Aorta (tissue), 5 donors: ENCODE data around the gene OSBPL5. TPM values are rescaled to one million over a fixed set of nuclear protein-coding genes. Genes with fewer than 3 reads are reported as not detected.
A peak's percentile ranks its signal among the peaks of the same experiment; 100 is the strongest.
"Not testable (repeated sequence)": the region's sequence is repeated elsewhere in the genome, so short reads cannot be mapped to it uniquely, and the experiment has no call there.

ENCODE experiments used
- ATAC-seq: fragments of 200-7000 bp; cut with Tn5 transposase; one replicate; pipeline ENCODE4 v1.9.1; 2022; ENCODE audit warnings: moderate library complexity; ENCODE audit not compliant: low FRiP score
- DNase-seq, 2 donors: peaks; one replicate each; pipeline ENCODE4 v3.0.0-alpha.2; 2020
- H3K27ac ChIP-seq, 2 donors: one replicate each; pipeline ENCODE4 v1.5.1; 2013; ENCODE audit warnings: low read length in 2 of 2, mild to moderate bottlenecking in 2 of 2, moderate library complexity in 2 of 2, control low read depth in 1 of 2, inconsistent platforms in 1 of 2, low read depth in 1 of 2
- H3K27me3 ChIP-seq, 2 donors: one replicate each; pipeline ENCODE4 v1.6.1; 2013; ENCODE audit warnings: control low read depth in 1 of 2, low read length in 1 of 2, mild to moderate bottlenecking in 1 of 2, moderate library complexity in 1 of 2; ENCODE audit not compliant: insufficient read depth in 2 of 2, control insufficient read depth in 1 of 2
- H3K36me3 ChIP-seq, 2 donors: one replicate each; pipeline ENCODE4 v1.6.1; 2013; ENCODE audit warnings: control low read depth in 1 of 2, low read length in 1 of 2, mild to moderate bottlenecking in 1 of 2; ENCODE audit not compliant: insufficient read depth in 2 of 2, control insufficient read depth in 1 of 2
- H3K4me1 ChIP-seq, 2 donors: one replicate each; pipeline ENCODE4 v1.6.1; 2013; ENCODE audit warnings: low read length in 2 of 2, control low read depth in 1 of 2, mild to moderate bottlenecking in 1 of 2, moderate library complexity in 1 of 2; ENCODE audit not compliant: insufficient read depth in 2 of 2, control insufficient read depth in 1 of 2
- H3K4me3 ChIP-seq, 2 donors: one replicate each; pipeline ENCODE4 v1.5.1; 2013; ENCODE audit warnings: low read length in 2 of 2, control low read depth in 1 of 2, mild to moderate bottlenecking in 1 of 2
- H3K9me3 ChIP-seq: one replicate; pipeline ENCODE4 v1.6.1; 2013; ENCODE audit warnings: mild to moderate bottlenecking, low read length; ENCODE audit not compliant: control insufficient read depth
- WGBS, 2 donors: extraction: QIAGEN DNeasy Blood & Tissue Kit; methylation state at CpG; one replicate each; pipeline ENCODE4 v1.1.7; 2013; 5-methylcytosine and 5-hydroxymethylcytosine counted together
- intact Hi-C, 2 donors: fragments of 100-400 bp; cut with DNase I; formaldehyde crosslinking; loops; one replicate each; pipeline versions ENCODE4 v1.14.2 to v1.15.0; 2022
- polyA plus RNA-seq, 2 donors: library from polyadenylated mRNA; stranded (reverse); fragments of 200-250 nt; gene quantifications; one replicate each; pipeline ENCODE4 v1.2.3, GENCODE V29; 2013
- total RNA-seq, 2 donors: library from RNA; stranded (reverse); fragmentation: NEBNext Ultra II Directional; extraction: Animal tissue kit (Norgen Biotek cat#: 25700); gene quantifications; one replicate each; pipeline ENCODE4 v1.2.1, GENCODE V29; 2021
- donor health status: healthy with polysubstance abuse.
- donor health status: Bipolar disorder and iron deficiency.
- donor health status: DM: no; HTN: no; CAD: no.
- donor health status: DM: no; HTN: no; CAD: no.
- donor health status: DM: yes; HTN: yes; CAD: no.

Gene OSBPL5
- total and polyA plus RNA-seq, 4 donors = 11.9 to 69.1 (median 56.2) TPM

- intact Hi-C loops = loop anchor here in 1 of 2 donors (5.0 kb wide), 1 partner anchor 37 kb away; no protein-coding TSS in a partner anchor
- no peak for ATAC-seq
- 90 to 91% methylated on average over 25 to 26 of the region's 26 CpGs for WGBS, 2 donors
- H3K4me1 ChIP-seq = no peaks in the 10 kb centered on the region
- no peak overlapping the region for H3K27ac ChIP-seq
- H3K4me3 ChIP-seq = no peak overlapping the region
- H3K36me3 ChIP-seq = no peaks in the 10 kb centered on the region
- DNase-seq = peak; percentile 46 to 68
- no peaks in the 10 kb centered on the region for H3K9me3 ChIP-seq
- no peaks in the 10 kb centered on the region for H3K27me3 ChIP-seq
Observed at GRCh38 chr11:3120071-3120792, 44.9 kb downstream of the OSBPL5 start.

- Histone ChIP-seq H3K4me3 (no peak overlapping the region), H3K9me3 (no peaks in the 10 kb centered on the region), H3K4me1 (no peaks in the 10 kb centered on the region), H3K27me3 (no peaks in the 10 kb centered on the region), H3K36me3 (no peaks in the 10 kb centered on the region), H3K27ac (no peak overlapping the region)
- ATAC-seq (no peak), DNase-seq (peak; percentile 29 to 68)
- WGBS, 2 donors = 94 to 97% methylated on average over 14 of the region's 14 CpGs
- intact Hi-C loops = no loop called here
Observed at GRCh38 chr11:3119141-3119821, 45.8 kb downstream of the OSBPL5 start.

GRCh38 chr11:3115321-3115720, 49.8 kb downstream of the OSBPL5 start:
- H3K36me3 ChIP-seq = no peaks in the 10 kb centered on the region
- H3K4me3 ChIP-seq = no peak overlapping the region
- 39 to 64% methylated on average over 3 of the region's 3 CpGs for WGBS, 2 donors
- intact Hi-C loops = no loop called here
- no peaks in the 10 kb centered on the region for H3K4me1 ChIP-seq
- no peak overlapping the region for H3K27ac ChIP-seq
- H3K9me3 ChIP-seq = no peaks in the 10 kb centered on the region
- ATAC-seq (no peak), DNase-seq (no peak)
- no peaks in the 10 kb centered on the region for H3K27me3 ChIP-seq

DNA sequence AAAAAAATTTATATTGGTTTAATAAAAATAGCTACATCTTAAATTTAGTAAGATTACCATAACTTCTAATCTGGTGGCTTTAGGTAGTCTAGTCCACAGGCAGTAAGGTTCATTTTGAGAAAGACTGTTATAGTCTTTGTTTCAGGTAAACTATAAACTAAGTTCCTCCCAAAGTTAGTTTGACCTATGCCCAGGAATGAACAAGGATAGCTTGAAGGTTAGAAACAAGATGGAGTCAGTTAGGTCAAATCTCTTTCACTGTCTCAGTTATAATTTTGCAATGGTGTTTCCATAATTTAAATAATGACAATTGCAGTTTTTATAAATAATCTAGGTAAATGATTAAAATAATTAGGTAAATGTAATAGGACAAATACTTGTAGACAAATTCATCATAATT, 51.4 kb downstream of the OSBPL5 start:
- not testable (repeated sequence) for H3K36me3 ChIP-seq, H3K4me1 ChIP-seq, H3K9me3 ChIP-seq, H3K4me3 ChIP-seq, DNase-seq, ATAC-seq, H3K27me3 ChIP-seq, H3K27ac ChIP-seq
- intact Hi-C loops = loop anchor here in 1 of 2 donors (5.0 kb wide), 1 partner anchor 104 kb away; the partner anchor contains the start of gene MRGPRG

DNA sequence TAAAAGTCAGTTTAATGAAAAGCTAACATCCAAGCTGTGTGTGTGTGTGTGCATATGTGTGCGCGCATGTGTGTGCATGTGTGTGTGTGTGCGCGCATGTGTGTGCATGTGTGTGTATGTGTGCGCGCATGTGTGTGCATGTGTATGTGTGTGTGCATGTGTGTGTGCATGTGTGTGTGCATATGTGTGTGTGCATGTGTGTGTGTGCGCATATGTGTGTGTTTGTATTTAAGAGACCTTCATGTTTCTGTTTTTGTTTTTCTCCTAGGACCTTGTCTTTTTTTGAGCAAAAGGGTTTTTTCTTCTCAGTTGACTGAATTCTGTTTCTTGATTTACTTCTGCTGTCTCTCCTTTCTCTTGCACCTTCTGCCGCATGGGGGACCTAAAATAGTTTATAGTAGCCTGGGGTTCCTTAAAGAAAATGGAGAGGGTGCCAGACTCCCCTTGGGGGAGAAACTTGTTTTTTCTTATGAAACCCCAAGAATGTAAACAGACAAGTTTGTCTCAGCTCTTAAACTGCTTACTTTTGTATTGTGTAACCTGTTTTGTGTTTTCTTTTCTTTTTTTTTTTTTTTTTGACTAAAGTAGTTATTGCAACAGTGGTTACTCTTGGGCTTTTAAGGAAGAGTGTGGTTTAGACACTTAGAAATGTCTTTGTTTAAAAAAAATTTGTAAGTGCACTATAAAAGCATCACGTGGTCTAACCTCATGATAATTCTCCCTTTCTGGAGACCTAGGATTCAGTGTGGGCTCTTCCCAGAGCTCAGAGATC, 53.0 kb downstream of the OSBPL5 start:
- ATAC-seq = no peak

GRCh38 chr11:3111466-3111865, 53.6 kb downstream of the OSBPL5 start:
- whole genome bisulfite sequencing, 2 donors = 88 to 90% methylated on average over 6 of the region's 6 CpGs
- Histone ChIP-seq H3K9me3 (no peaks in the 10 kb centered on the region), H3K4me1 (no peaks in the 10 kb centered on the region), H3K27me3 (no peaks in the 10 kb centered on the region), H3K4me3 (no peak overlapping the region), H3K27ac (no peak overlapping the region), H3K36me3 (peaks cover 0 to 9% of the 10 kb centered on the region in 2 donors)
- ATAC-seq = no peak
- peak in 1 of 2 donors; percentile 33 for DNase-seq
- intact Hi-C loops = loop anchor here in 1 of 2 donors (5.0 kb wide), 1 partner anchor 106 kb away; the partner anchor contains the start of gene MRGPRG

More for the DNA sequence above, 53.0 kb downstream of the OSBPL5 start:
- WGBS, 2 donors = 86 to 89% methylated on average over 5 to 9 of the region's 9 CpGs
- Histone ChIP-seq H3K9me3 (no peaks in the 10 kb centered on the region), H3K27me3 (no peaks in the 10 kb centered on the region), H3K36me3 (peaks cover 0 to 4% of the 10 kb centered on the region in 2 donors), H3K4me3 (no peak overlapping the region), H3K4me1 (no peaks in the 10 kb centered on the region), H3K27ac (no peak overlapping the region)
- no peak for DNase-seq
- intact Hi-C loops = loop anchor here in 1 of 2 donors (5.0 kb wide), 1 partner anchor 105 kb away; the partner anchor contains the start of gene MRGPRG

GRCh38 chr11:3109921-3110706, 55.0 kb downstream of the OSBPL5 start:
- Histone ChIP-seq H3K4me1 (no peaks in the 10 kb centered on the region), H3K27me3 (no peaks in the 10 kb centered on the region), H3K9me3 (no peaks in the 10 kb centered on the region), H3K27ac (no peak overlapping the region), H3K36me3 (peaks cover 0 to 11% of the 10 kb centered on the region in 2 donors), H3K4me3 (no peak overlapping the region)
- WGBS, 2 donors = 59 to 61% methylated on average over 14 of the region's 14 CpGs
- intact Hi-C loops = loop anchor here (1.0 to 5.0 kb wide), 2 partner anchors 107 kb away; partner anchors contain the start of gene MRGPRG (in 1 of the 2)
- DNase-seq = peak; percentile 51 to 84
- no peak for ATAC-seq

DNA sequence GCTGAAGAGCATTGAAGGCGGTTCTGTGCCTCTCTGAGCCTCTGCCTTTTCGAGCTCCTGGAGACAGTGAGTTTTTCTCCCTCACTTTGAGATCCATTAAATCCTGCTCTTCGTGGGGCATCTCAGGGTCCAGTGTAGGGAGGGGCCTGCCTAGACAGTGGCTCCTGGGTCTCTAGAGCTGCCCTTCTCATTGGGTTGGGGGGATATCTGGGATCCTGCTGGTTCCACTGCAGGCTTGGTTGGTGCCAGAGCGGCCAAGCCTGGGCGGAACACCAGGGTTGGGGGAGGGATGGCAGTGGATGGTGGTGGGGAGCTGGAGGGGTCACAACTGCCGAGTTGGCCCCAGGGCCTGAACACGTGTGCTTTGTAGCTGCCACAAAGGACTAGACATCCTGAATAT, 55.7 kb downstream of the OSBPL5 start:
- intact Hi-C loops = no loop called here
- H3K9me3 ChIP-seq = no peaks in the 10 kb centered on the region
- H3K36me3 ChIP-seq = peaks cover 0 to 11% of the 10 kb centered on the region in 2 donors
- no peaks in the 10 kb centered on the region for H3K4me1 ChIP-seq
- peak; percentile 26 to 47 for DNase-seq
- 85 to 94% methylated on average over 7 of the region's 7 CpGs for WGBS, 2 donors
- no peak for ATAC-seq
- H3K27me3 ChIP-seq = no peaks in the 10 kb centered on the region
- no peak overlapping the region for H3K27ac ChIP-seq
- no peak overlapping the region for H3K4me3 ChIP-seq
